Stomach (tissue), 9 donors: Measurements from ENCODE around the gene ZNF581. TPM values are rescaled to one million over a fixed set of nuclear protein-coding genes. Genes with fewer than 3 reads are reported as not detected.

Source experiments
- DNase-seq, 2 donors: peaks; one replicate each; pipeline versions ENCODE4 v3.0.0 to v3.0.0-alpha.2; 2013 to 2019
- H3K27ac ChIP-seq, 5 donors: fragments of 200-600 bp in 4 of 5; sonication (generic) in 4 of 5; one replicate each; pipeline ENCODE4 v1.5.1; 2013 to 2019; ENCODE audit warnings: mild to moderate bottlenecking in 1 of 5, moderate library complexity in 1 of 5
- H3K27me3 ChIP-seq, 3 donors: fragments of 200-600 bp; sonication (generic); one replicate each; pipeline ENCODE4 v1.5.1; 2017 to 2019; ENCODE audit warnings: mixed run types in 1 of 3
- H3K36me3 ChIP-seq, 4 donors: fragments of 200-600 bp; sonication (generic); 1 replicate in 3 of 4; 2 replicates in 1 of 4; pipeline ENCODE4 v1.5.1; 2016 to 2019
- H3K4me1 ChIP-seq, 4 donors: fragments of 200-600 bp; sonication (generic); one replicate each; pipeline ENCODE4 v1.5.1; 2016 to 2019
- H3K4me3 ChIP-seq, 4 donors: fragments of 200-600 bp; sonication (generic) in 3 of 4; one replicate each; pipeline ENCODE4 v1.5.1; 2016 to 2019; ENCODE audit warnings: mild to moderate bottlenecking in 1 of 4
- H3K9me3 ChIP-seq, 4 donors: fragments of 200-600 bp; sonication (generic); one replicate each; pipeline ENCODE4 v1.5.1; 2016 to 2019
- CTCF ChIP-seq, 7 experiments: fragments of 450-650 bp in 4 of 7; fragments of 200-600 bp in 3 of 7; sonication (generic) in 3 of 7; IDR thresholded peaks; one replicate each; pipeline ENCODE4 v1.5.1; 2016 to 2019; ENCODE audit warnings: antibody characterized with exemption in 7 of 7, control low read depth in 2 of 7, mild to moderate bottlenecking in 1 of 7
- EP300 ChIP-seq: sonication (generic); formaldehyde crosslinking; IDR thresholded peaks from one replicate; pipeline ENCODE4 v1.6.1; 2017; ENCODE audit warnings: antibody characterized with exemption
- POLR2A ChIP-seq, 4 donors: fragments of 450-650 bp; IDR thresholded peaks; one replicate each; pipeline ENCODE4 v1.6.1; 2016; ENCODE audit warnings: antibody characterized with exemption in 4 of 4, control low read depth in 2 of 4, mild to moderate bottlenecking in 1 of 4, moderate library complexity in 1 of 4
- POLR2AphosphoS5 ChIP-seq, 3 donors: sonication (generic); formaldehyde crosslinking; IDR thresholded peaks; one replicate each; pipeline ENCODE4 v1.6.1; 2016; ENCODE audit warnings: antibody characterized with exemption in 3 of 3
- WGBS, 5 donors: extraction: QIAGEN DNeasy Blood & Tissue Kit in 3 of 5; methylation state at CpG; one replicate each; pipeline versions ENCODE4 v1.1.5 to v1.1.7; 2013 to 2018; 5-methylcytosine and 5-hydroxymethylcytosine counted together
- intact Hi-C: fragments of 100-400 bp; cut with DNase I; formaldehyde crosslinking; loops from one replicate; pipeline ENCODE4 v1.15.1; 2023; ENCODE audit warnings: low total_unique reads
- polyA plus RNA-seq, 3 donors: library from polyadenylated mRNA; stranded (reverse); fragments of 200-250 nt; gene quantifications; one replicate each; pipeline ENCODE4 v1.2.3, GENCODE V29; 2013
- total RNA-seq, 5 donors: library from RNA; depleted of rRNA; stranded (reverse); fragments of >200 nt; gene quantifications; one replicate each; pipeline versions ENCODE4 v1.1.0 to v1.2.3, GENCODE V29; 2014 to 2016
- donor health status: healthy with polysubstance abuse.
- donor health status: Bipolar disorder and iron deficiency.
- donor health status: healthy.

Gene ZNF581
- total and polyA plus RNA-seq, 8 donors: 2.2 to 27.8 (median 11.3) TPM

- Histone ChIP-seq H3K4me3 (peak overlapping the region; percentile 74 to 98 (median 97)), H3K4me1 (peaks cover 43 to 84% (median 81%) of the 10 kb centered on the region in 4 donors), H3K9me3 (no peaks in the 10 kb centered on the region), H3K36me3 (peaks cover 11 to 24% (median 18%) of the 10 kb centered on the region in 4 donors), H3K27ac (peak overlapping the region; percentile 89 to 97 (median 95)), H3K27me3 (peaks cover 0 to 6% (median 0%) of the 10 kb centered on the region in 3 donors)
- 1 to 2% (median 2%) methylated on average over 25 of the region's 25 CpGs for WGBS, 5 donors
- TF ChIP-seq CTCF (IDR thresholded peaks at IDR 0.05) (no peak), POLR2AphosphoS5 (IDR thresholded peaks at IDR 0.05) (no peak), POLR2A (IDR thresholded peaks at IDR 0.05) (no peak), EP300 (no peak)
- intact Hi-C loops: no loop called here
- DNase-seq: no peak
Measured at GRCh38 chr19:55641426-55642152, 1.9 kb upstream of the ZNF581 start.

DNA sequence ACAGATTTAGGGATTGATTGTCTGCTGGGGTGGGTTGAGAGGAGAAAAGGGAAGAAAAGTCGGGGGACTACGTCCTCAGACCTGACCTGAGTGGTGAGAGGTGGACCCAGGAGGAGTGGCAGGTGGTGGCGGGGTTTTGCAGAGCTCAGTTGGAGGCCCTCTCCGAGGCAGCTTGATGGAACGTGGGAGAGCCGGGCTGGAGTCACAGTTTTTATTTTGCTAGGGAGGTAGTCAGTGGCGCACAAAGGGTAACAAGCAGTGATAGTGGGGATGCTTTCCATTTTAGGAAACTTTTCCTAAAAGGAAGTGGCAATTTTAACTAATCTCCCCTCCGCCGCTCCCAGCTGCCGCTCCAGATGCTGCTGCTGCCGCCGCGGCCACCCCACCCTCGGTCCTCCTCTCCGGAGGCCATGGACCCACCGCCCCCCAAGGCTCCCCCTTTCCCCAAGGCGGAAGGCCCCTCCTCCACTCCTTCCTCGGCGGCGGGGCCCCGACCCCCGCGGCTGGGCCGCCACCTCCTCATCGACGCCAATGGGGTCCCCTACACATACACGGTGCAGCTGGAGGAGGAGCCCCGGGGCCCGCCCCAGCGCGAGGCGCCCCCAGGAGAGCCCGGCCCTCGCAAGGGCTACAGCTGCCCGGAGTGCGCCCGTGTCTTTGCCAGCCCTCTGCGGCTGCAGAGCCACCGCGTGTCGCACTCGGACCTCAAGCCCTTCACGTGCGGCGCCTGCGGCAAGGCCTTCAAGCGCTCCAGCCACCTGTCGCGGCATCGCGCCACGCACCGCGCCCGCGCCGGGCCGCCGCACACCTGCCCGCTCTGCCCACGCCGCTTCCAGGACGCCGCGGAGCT lies 1.1 kb upstream of the ZNF581 start:
- Histone ChIP-seq H3K4me1 (peaks cover 43 to 84% (median 80%) of the 10 kb centered on the region in 4 donors), H3K4me3 (peak overlapping the region; percentile 74 to 98 (median 97)), H3K9me3 (no peaks in the 10 kb centered on the region), H3K36me3 (peaks cover 11 to 24% (median 18%) of the 10 kb centered on the region in 4 donors), H3K27ac (peak overlapping the region; percentile 91 to 97 (median 95)), H3K27me3 (peaks cover 0 to 6% (median 0%) of the 10 kb centered on the region in 3 donors)
- TF ChIP-seq CTCF (IDR thresholded peaks at IDR 0.05): no peak
- peak in 1 of 3 donors; percentile 26 for TF ChIP-seq POLR2AphosphoS5 (IDR thresholded peaks at IDR 0.05)
- WGBS, 5 donors: 1 to 2% (median 1%) methylated on average over 10 to 65 of the region's 65 CpGs
- peak; percentile 39 to 63 for DNase-seq
- intact Hi-C loops: no loop called here

GRCh38 chr19:55643887-55644176 lies 383 bp downstream of the ZNF581 start:
- DNase-seq: no peak
- TF ChIP-seq POLR2A (IDR thresholded peaks at IDR 0.05) (no peak), EP300 (no peak), CTCF (IDR thresholded peaks at IDR 0.05) (no peak), POLR2AphosphoS5 (IDR thresholded peaks at IDR 0.05) (no peak)
- H3K27ac ChIP-seq: peak overlapping the region; percentile 28 to 97 (median 95)
- 0 to 2% (median 0%) methylated on average over 14 to 15 of the region's 15 CpGs for WGBS, 5 donors
- peaks cover 47 to 81% (median 79%) of the 10 kb centered on the region in 4 donors for H3K4me1 ChIP-seq
- H3K27me3 ChIP-seq: peaks cover 0 to 6% (median 0%) of the 10 kb centered on the region in 3 donors
- H3K9me3 ChIP-seq: no peaks in the 10 kb centered on the region
- intact Hi-C loops: no loop called here
- peak overlapping the region; percentile 74 to 98 (median 97) for H3K4me3 ChIP-seq
- peaks cover 11 to 19% (median 16%) of the 10 kb centered on the region in 4 donors for H3K36me3 ChIP-seq

DNA sequence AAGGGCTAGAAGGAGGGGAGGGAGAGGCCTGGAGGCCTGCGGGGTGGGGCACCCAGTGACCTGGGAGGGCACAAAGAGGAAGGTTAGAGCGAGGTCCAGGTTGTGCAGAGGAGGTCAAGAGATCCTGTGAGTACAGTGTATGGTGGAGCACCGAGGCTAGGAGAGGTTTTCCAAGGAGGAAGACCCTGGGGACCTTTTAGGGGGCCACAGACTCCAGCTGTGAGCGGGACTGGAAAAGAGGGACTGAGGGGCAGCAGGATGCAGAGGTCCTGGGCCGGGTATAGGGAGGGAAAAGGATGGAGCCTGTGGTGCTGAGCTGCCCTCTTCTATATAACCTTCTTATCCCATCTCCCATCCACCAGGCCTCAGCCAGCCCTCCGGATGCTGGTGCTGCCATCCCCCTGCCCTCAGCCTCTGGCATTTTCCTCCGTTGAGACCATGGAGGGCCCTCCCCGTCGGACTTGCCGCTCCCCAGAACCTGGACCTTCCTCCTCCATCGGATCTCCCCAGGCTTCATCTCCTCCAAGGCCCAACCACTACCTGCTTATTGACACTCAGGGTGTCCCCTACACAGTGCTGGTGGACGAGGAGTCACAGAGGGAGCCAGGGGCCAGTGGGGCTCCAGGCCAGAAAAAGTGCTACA lies 863 bp downstream of the ZNF581 start:
- Histone ChIP-seq H3K4me3 (peak overlapping the region; percentile 74 to 98 (median 97)), H3K4me1 (peaks cover 52 to 83% (median 79%) of the 10 kb centered on the region in 4 donors), H3K27ac (peak overlapping the region; percentile 28 to 97 (median 95)), H3K36me3 (peaks cover 11 to 19% (median 16%) of the 10 kb centered on the region in 4 donors), H3K27me3 (peaks cover 0 to 6% (median 0%) of the 10 kb centered on the region in 3 donors), H3K9me3 (no peaks in the 10 kb centered on the region)
- WGBS, 5 donors: 41 to 58% (median 43%) methylated on average over 12 of the region's 12 CpGs
- intact Hi-C loops: no loop called here
- TF ChIP-seq EP300 (no peak), CTCF (IDR thresholded peaks at IDR 0.05) (no peak), POLR2AphosphoS5 (IDR thresholded peaks at IDR 0.05) (no peak), POLR2A (IDR thresholded peaks at IDR 0.05) (no peak)
- no peak for DNase-seq
